ENCODE measurements around the gene HOXD11. TPM values are rescaled to one million over a fixed set of nuclear protein-coding genes. Genes with fewer than 3 reads are reported as not detected.
A peak's percentile ranks its signal among the peaks of the same experiment; 100 is the strongest.

The HOXD11 gene
- total and polyA plus RNA-seq, 2 of the 13 experiments (the other 11 are each of a cell fraction or from before 2014, with no cell fraction given) = not detected

DNA sequence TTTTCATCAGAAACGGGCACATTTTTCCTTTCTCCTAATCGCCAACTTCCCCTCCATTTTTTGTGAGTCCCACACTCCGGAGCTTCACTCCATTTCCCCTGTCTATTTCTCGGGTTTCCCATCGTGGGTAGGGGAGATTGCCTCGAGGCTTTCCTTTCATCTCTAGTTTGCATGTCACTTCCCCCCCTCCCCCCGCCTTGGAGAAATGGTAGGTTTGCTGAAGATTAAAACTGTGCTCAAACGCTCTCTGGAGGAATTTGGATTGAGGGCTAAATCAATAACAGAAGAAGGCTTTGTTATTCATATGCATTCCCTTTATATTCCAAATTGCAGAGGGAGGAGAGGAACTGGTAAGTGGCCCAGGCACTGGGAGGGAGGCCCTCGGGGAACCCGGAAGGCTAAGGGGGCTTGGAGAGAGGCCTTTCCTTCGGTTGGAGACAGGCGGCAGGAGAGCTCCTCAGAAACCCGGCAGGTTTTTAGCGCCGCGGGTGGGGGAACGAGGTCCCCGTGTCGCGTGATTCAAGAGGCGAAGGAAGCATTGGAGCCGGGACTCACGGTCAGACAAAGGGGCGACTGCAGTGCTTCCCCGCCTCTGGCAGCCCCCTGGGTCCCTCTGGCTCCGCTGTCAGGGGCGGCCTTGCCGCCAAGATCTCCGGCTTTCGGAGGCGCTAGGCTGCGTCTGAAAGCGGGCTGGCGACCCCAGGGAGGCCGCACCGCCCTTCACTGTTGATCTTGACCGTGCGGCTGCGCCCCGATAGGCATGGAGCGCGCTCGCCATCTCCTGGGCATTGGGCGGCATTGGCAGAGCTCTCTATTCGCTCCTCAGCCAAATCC is 9.9 kb upstream of the HOXD11 start (continued):
- TF ChIP-seq ZNF331 (CRISPR knock-in tag; IDR thresholded peaks at IDR 0.05) (no peak), ZNF496 (CRISPR knock-in tag; IDR thresholded peaks at IDR 0.05; ENCODE audit: insufficient replicate concordance) (no peak), ZBTB7A (CRISPR knock-in tag; IDR thresholded peaks at IDR 0.05) (peak; percentile 54; the same call in 1 of the 2 replicates), TSC22D2 (CRISPR knock-in tag; IDR thresholded peaks at IDR 0.05; ENCODE audit: borderline replicate concordance) (no peak), RXRB (CRISPR knock-in tag; IDR thresholded peaks at IDR 0.05; ENCODE audit: borderline replicate concordance) (peak; percentile 41; the same call in 1 of the 2 replicates), RAD51 (IDR thresholded peaks at IDR 0.05; ENCODE audit: borderline replicate concordance) (no peak), ZNF816 (CRISPR knock-in tag; IDR thresholded peaks at IDR 0.05; ENCODE audit: borderline replicate concordance) (no peak), PCBP2 (optimal IDR thresholded peaks at IDR 0.05; ENCODE audit: low read depth, low read length, poor library complexity, severe bottlenecking) (no peak), TEAD2 (CRISPR knock-in tag; IDR thresholded peaks at IDR 0.05) (no peak), ZNF44 (CRISPR knock-in tag; IDR thresholded peaks at IDR 0.05) (no peak), TBX2 (CRISPR knock-in tag; IDR thresholded peaks at IDR 0.05; ENCODE audit: borderline replicate concordance) (peak; percentile 52; the same call in 1 of the 2 replicates)

- Histone ChIP-seq H3K36me3 (replicated peaks in 1 of 2; ENCODE audit: control insufficient read depth in 1 of 2, insufficient read depth in 2 of 2, low read length in 2 of 2) (no peaks in the 10 kb centered on the region), H3K4me1 (ENCODE audit: insufficient read depth, low read length) (peaks cover 17% of the 10 kb centered on the region), H3K9ac (ENCODE audit: insufficient read depth, low read depth, low read length) (no peak overlapping the region), H3K27ac (ENCODE audit: extremely low read length, insufficient read depth, low read length) (no peak overlapping the region), H3K9me3 (ENCODE audit: low read length) (no peaks in the 10 kb centered on the region), H3K79me2 (ENCODE audit: insufficient read depth, low read length) (no peaks in the 10 kb centered on the region), H4K20me1 (ENCODE audit: insufficient read depth, low read length) (no peaks in the 10 kb centered on the region), H3K4me3 (replicated peaks in 1 of 3; ENCODE audit: insufficient read depth in 1 of 3, low read depth in 2 of 3, low read length in 3 of 3) (peak overlapping the region in 1 of 3 experiments; percentile 75; a peak in 1 of 6 replicates), H3K27me3 (ENCODE audit: control insufficient read depth in 1 of 2, insufficient read depth in 2 of 2, low read length in 2 of 2) (peaks cover 28 to 98% of the 10 kb centered on the region in 2 experiments), H3K4me2 (ENCODE audit: low read depth, low read length) (peak overlapping the region; percentile 91), H2AFZ (ENCODE audit: low read length) (no peak overlapping the region)
- BruUV-seq (replicated peaks) = no TSS peak
- POLR2A ChIA-PET = no interaction called here
- in situ Hi-C loops (cut with HindIII; ENCODE audit: extremely low pct_ligation_motif_present, low pct_unique_long_range_greater_than_20kb) (loop anchor here (5.0 kb wide), 2 partner anchors 411 to 731 kb away; no protein-coding TSS in a partner anchor), intact Hi-C loops (cut with micrococcal nuclease; ENCODE audit: unreplicated experiment) (loop anchor here (1.0 to 5.0 kb wide), 6 partner anchors 408 to 896 kb away; no protein-coding TSS in a partner anchor)
- CTCF ChIA-PET (ENCODE audit: low intra/inter-chr PET ratio, low total read pairs) = interaction anchor here (0.8 to 3.0 kb wide), 6 partner anchors 408 to 1398 kb away, joined by 3 to 33 read pairs (median 16); no protein-coding TSS in a partner anchor
- ATAC-seq (no peak), DNase-seq (ENCODE audit: low spot score) (no peak), FAIRE-seq (no peak)
- 9% methylated on average over 18 of the region's 18 CpGs for WGBS (ENCODE audit: low lambda C conversion rate)
- no peak for TF ChIP-seq ZNF251 (CRISPR knock-in tag; IDR thresholded peaks at IDR 0.05)
- TF ChIP-seq ZNF670 (CRISPR knock-in tag; IDR thresholded peaks at IDR 0.05; ENCODE audit: borderline replicate concordance) = no peak
- TF ChIP-seq AHDC1 (CRISPR knock-in tag; IDR thresholded peaks at IDR 0.05; ENCODE audit: borderline replicate concordance) = no peak
- TF ChIP-seq GLI4 (CRISPR knock-in tag; IDR thresholded peaks at IDR 0.05; ENCODE audit: borderline replicate concordance) = 0 out of 2 replicates have a peak, but pooled peaks have one; percentile 1
These were observed 9.2 kb upstream of the HOXD11 start for GRCh38 chr2:176097820-176098365.
